Activated CD4-positive, alpha-beta T cell treated with anti-CD3 and anti-CD28 coated beads, Interleukin-2, amount 50 U/mL, for 48 hours (primary cell): Measurements from ENCODE around the gene CCDC6.

Experiments
- DNase-seq, 2 experiments: peaks; one replicate each; pipeline ENCODE4 v3.0.0-alpha.2; 2020

CCDC6 gene

DNA sequence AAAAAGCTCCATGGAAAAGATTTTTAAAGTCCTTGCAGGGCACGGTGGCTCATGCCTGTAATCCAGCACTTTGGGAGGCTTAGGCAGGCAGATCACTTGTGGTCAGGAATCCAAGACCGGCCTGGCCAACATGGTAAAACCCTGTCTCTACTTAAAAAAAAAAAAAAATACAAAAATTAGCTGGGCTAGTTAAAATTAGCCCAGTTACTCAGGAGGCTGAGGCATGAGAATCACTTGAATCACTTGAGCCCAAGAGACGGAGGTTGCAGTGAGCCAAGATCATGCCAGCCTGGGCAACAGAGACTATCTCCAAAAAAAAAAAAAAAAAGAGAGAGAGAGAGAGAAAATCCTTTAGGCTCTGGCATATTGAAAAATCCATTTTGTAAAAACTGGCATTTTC is 61.9 kb downstream of the CCDC6 start:
- DNase-seq, result no peak

GRCh38 chr10:59843748-59844147 is 62.6 kb downstream of the CCDC6 start:
- DNase-seq, result no peak

- DNase-seq, result no peak
Measured at GRCh38 chr10:59839576-59839975, 66.8 kb downstream of the CCDC6 start.

DNA sequence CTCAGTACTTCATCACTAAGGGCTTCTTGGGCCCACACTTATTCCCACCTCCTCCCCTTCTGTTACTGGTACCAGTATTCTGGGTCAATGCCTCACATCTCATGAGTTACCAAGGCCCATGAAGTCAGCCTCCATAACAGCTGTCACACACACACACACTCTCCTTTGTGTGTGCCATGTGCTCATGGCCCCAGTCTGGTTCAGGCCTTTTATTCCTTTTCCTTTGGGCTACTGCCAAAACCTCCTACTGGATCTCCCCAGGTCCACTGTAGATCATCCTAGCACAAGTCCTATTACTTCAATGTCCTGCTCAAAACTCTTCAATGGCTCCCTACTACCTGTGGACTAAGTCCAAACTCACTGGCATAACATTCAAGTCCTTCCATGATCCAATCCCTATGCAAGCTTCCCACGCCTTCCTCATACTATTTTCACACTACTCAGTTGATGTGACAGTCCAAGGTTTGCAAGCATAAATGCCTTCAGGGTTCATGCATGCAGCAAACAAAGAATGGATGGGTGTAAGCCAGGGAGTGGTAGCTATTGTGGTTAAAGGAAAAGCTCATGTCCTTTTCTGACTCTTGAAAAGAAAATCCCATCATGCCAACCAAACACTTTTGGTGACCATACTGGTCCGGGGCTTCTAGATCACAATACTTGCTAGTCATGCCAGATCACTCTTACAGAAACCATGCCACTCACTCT is 68.1 kb downstream of the CCDC6 start:
- no peak for DNase-seq

DNA sequence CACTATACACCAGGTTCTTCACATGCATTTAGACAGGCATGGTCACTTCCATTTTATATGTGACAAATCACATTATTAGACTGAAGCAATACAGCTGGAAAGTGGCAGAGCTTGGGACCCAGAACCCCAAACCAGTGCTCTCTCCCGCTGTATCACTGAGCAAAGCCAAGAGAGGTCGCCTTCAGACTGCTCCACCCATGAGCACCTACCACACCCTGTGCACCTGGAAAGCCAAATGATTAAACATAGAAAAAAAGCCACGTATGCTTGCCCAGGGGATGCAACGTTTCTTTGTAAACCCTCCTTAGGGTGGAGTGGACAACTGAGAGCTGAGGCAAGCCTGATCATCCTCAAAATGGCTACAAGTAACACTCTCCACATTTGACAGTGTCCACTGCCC is 72.5 kb downstream of the CCDC6 start:
- DNase-seq, result no peak

- DNase-seq, result no peak
Measured at GRCh38 chr10:59832506-59832905, 73.8 kb downstream of the CCDC6 start.

DNA sequence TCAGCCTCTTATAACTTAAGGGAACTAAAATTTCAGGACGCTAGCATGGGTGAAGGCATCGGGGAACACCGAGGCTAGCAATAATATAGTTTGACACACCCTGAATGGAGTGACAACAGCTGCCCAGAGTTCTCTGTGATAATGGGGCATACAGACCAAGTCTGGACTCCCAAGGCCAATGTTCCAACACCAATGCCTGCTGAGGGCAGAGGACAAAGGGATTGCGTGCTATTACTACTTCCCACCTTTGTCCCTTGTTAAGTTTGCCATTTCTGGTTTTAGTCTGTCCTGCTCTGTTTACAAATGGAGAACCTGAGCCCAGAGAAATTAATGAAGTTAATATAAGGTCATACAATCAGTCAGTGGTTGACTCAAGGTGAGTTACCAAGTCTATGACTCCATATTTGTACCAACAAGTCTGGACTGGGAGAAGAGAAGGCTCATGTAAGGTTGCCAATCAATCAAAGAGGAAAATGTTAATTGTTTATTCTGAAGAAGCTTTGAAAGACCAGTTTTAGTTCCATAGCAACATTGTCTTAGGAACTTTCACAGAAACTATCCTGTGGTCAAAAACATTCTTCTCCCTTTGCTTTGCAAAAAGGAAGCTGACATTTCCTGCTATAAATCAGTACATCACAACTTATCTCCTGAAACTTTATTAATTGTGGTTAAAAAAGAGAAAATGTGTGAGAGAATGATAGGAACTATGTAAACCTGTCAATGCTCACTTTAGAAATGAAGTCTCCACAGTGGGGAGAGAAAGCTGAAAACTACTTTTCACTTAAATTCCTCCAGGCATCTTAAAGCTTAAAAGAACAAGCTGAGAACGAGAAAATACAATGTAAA is 74.5 kb downstream of the CCDC6 start:
- no peak for DNase-seq

GRCh38 chr10:59830601-59831259 is 75.6 kb downstream of the CCDC6 start:
- peak; percentile 11 to 24 for DNase-seq

- DNase-seq, result no peak
Measured at GRCh38 chr10:59829601-59830000, 76.8 kb downstream of the CCDC6 start.

DNA sequence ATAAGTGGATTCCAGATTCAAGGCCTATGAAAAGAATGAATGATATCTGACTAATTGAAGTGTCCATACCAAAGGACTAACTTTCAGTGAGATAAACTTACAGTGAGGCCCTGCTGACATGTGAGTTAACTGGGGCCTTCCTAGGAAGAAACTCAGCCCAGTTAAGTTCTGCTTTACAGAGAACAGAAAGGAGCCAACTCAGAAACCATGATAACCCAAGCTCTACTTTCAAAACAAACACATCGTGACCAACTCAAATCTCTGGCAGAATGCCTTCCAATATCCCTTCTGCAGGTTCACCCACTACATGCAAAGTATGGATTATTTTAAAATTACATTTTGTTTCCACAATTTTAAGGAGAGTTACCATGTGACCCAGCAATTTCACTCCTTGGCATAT is 77.3 kb downstream of the CCDC6 start:
- DNase-seq, result no peak

- no peak for DNase-seq
Measured at GRCh38 chr10:59825932-59826331, 80.4 kb downstream of the CCDC6 start.

DNA sequence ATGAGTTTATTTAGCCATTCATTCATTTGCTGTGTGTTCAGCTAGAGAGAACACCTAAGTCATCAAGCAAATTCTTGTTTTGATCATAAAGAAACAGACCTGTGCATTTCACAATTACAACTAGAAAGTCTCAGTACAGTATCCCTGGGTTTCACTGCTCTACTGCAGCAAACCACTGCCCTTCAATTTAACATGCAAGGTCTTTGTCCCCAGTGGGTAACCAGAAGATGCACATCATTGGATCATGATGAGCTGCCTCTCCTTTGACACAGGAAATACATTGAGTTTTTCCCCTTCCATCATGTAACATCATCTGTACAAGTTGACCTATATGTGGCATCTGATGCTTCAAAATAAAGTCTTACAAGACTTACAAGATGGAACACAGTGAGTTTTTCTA is 82.6 kb downstream of the CCDC6 start:
- DNase-seq, result no peak

DNA sequence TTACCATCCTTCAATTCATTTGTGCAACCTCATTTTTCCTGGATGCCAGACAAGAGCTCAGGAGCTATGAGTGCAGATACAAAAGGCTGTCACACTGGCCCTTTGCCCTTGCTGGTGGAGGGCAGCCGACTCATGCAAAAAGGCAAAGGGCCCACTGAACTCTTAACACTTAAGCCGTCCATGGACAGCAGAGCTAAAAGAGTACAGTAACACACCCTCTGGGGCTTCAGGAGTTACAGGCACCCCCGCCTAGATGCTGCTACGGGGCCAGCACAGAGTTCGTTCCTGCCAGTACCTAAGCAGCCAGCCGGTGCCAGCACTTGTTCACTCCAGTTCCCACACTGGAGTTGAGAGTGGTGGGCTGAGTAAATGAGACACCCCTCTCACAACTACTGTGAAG is 83.2 kb downstream of the CCDC6 start:
- no peak for DNase-seq

DNA sequence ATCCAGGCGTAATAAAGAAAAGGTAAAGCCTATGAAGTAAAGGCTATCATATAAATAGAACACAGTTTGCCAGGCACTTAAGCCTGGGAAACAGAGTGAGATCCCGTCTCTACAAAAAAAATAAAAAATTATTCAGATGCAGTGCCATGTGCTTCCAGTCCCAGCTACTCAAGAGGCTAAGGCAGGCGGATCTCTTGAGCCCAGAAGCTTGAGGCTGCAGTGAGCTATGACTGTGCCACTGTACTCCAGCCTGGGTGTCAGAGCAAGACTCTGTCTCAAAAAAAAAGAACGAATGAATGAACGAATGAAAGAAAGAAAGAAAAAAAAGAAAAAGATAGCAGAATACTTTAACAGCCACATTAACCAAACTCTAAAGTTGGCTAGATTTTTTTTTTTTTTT is 85.9 kb downstream of the CCDC6 start:
- no peak for DNase-seq

DNA sequence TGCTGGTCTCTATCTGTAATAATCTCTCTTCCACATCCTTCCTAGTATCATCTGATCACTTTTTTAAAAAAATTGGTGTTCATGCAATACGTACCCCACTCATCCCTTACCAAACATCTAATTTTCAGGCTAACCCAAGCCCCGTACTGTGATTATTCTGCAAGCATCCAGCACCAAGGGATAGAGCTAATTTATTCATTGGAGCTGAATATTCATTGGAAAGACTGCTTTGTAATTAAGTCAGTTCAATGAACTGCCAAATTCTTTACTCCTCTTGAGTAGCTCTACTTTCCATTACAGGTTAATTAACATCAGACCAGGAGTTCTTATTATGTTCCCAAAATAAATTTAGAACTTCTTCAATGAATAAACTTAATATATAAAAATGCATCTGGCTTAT is 86.7 kb downstream of the CCDC6 start:
- DNase-seq, result no peak

- DNase-seq, result no peak
Measured at GRCh38 chr10:59819265-59819664, 87.1 kb downstream of the CCDC6 start.

DNA sequence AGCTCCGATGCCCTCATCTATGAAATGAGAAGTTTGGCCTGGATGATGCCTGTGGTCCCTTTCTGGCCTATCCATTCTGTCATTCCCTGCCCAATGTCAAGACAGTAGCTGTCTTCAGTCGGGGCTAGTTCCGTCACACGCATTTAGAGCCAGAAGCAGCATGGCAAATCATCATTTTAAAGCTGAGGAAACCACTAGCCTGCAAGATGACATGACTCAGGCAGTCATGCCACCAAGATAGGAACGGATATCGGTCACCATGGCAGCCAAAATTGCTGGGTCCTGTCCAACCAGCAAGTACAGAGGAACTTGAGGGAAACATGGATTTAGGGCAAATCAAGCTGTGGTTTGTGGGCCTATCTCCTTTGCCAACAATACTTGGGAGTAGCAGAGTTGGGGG is 88.6 kb downstream of the CCDC6 start:
- no peak for DNase-seq

DNA sequence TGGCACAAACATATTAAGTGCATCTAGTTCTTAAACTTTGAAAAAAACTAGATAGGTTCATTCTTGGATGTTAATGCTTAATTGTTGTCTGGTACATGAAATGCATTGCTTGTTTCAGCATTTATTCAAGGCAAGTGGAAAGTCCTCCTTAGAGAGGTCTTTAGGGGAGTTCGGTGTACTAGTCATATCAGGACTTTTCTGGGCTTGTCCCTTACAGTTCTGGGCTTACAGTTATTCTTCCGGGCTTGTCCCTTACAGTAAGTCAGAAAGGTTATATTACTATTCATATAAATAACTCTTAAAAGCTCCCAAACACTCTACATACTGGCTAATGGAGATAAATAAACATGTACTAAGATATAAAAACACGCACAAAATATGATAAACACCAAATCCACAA is 91.5 kb downstream of the CCDC6 start:
- DNase-seq, result no peak

GRCh38 chr10:59812519-59813122 is 93.7 kb downstream of the CCDC6 start:
- DNase-seq, result no peak

DNA sequence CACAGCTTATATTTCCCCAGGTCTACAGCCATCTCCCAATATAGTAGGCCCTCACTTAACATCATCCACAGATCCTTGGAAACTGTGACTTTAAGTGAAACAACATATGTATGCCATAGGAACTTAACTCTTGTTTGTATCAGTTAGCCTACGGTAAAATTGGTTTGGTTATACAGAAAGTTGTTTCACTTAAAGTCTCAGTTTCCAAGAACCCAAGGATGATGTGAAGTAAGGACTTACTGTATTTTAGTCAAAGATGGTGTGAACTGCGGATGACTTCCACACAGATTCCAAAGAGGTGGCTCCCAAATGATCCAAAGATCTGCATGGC is 96.7 kb downstream of the CCDC6 start:
- no peak for DNase-seq

DNA sequence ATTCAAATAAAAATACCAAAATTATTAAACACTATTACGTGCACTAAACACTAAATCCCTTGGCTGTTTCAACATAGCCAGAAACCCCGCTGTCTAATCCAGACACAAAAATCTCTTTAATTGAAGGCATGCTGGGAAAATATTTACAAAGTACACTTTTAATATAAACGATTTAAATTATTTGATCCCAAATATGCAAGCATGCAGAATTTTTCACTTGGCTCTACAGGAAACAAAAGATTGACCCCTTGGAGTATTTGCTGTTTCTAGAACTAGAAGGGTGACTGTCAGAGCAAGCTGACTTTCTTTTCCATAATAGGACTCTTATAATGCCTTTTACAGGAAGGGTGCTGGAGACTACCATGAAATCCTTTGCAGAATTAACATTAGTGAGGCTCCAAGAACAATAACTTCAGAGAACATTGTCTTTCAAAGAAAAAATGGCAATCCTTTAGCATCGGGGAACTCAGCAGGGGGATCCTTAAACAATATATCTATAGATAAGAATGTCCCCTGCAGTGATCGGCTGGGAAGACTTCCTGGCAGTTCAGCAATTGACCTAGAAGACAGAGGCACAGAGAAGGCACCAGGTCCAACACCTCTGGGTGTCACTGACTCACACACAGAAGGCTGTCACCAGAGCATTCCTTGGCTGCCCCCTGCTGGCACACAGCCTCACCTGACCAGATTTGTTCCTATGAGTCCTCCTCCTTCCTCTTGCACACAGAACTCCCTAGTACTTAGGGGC is 97.3 kb downstream of the CCDC6 start:
- DNase-seq, result peak; percentile 80 to 82

DNA sequence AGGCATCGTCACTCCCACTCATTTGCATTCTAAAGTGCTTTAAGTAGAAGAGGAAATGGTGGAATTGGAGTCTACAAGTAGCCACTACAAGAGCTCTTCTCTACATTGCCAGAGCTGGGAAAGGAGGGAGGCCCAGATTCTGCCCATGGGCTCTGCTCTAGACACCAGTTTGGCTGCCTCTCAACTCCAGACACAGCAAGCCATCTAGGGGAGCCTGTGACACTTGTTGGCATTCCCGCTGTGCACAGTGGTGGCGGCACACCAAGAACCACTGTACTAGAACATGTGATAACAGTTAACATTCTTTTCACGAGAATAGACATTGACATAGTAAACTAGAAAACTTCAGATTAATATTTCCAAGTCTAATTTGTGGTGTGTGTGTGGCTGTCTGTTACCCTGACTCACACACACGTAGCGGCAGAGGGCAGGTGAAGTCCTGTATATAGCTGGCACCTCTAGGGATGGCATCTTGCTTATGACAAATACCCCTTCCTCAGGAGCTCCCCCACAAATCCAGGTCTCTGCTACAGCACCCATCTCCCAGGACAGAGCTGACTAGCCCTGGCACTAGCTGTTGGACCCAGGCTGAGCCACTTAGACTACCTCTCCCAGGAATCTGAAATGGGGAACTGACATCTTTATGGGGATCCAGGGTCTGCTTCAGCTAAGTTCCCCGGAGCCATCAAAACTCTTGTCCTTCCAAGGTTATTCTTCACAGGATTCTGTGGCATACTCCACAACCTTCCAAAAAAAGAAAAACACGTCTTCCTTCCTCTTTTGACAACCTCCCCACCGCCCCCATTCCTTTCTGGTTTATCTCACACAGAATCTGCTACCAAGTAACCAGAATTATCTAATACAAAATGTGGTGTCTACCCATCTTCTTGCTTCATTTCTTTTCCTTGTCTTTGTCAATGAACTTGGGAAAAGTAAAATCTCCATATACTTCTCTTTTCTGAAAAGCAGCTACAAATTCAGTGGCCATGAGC is 98.4 kb downstream of the CCDC6 start:
- no peak for DNase-seq
